IMR-90 (cell line): Measurements from ENCODE around the gene HPRT1. TPM values are rescaled to one million over a fixed set of nuclear protein-coding genes. Genes with fewer than 3 reads are reported as not detected.

Experiments used
- ATAC-seq: fragments of 200-7000 bp; cut with Tn5 transposase; 2 replicates; pipeline ENCODE4 v1.9.1; 2020; ENCODE audit warnings: low read depth, mild to moderate bottlenecking, moderate library complexity
- BruUV-seq: library from RNA; stranded (reverse); fragments of 400-500 nt; replicated peaks from 2 replicates; lab custom pipeline; 2021; lab: Mats Ljungman, UMichigan
- CTCF ChIA-PET: fragments of 300-600 bp; formaldehyde crosslinking; extraction: SDS; loops from one replicate; lab custom pipeline; 2021; ENCODE audit warnings: antibody characterized with exemption; lab: Yijun Ruan, JAX
- POLR2A ChIA-PET: fragments of 300-600 bp; sonication (Branson Sonifier 250); formaldehyde crosslinking; loops from one replicate; lab custom pipeline; 2022; ENCODE audit warnings: antibody characterized with exemption; ENCODE audit not compliant: unreplicated experiment; lab: Charles Lee
- DNase-seq: peaks from one replicate; pipeline ENCODE4 v3.0.0; 2013
- H2AFZ ChIP-seq: replicated peaks from 2 replicates; pipeline ENCODE3; 2013; ENCODE audit warnings: low read length, mild to moderate bottlenecking; ENCODE audit not compliant: poor library complexity
- H2AK5ac ChIP-seq: 2 replicates; pipeline ENCODE4 v1.6.1; 2013; ENCODE audit warnings: low read depth, low read length, inconsistent platforms
- H2AK9ac ChIP-seq: replicated peaks from 2 replicates; pipeline ENCODE3; 2013; ENCODE audit warnings: mild to moderate bottlenecking, low read depth, low read length, moderate library complexity; ENCODE audit not compliant: poor library complexity
- H2BK120ac ChIP-seq: 2 replicates; pipeline ENCODE4 v1.6.1; 2013; ENCODE audit warnings: low read depth, low read length, inconsistent platforms
- H2BK15ac ChIP-seq: 3 replicates; pipeline ENCODE4 v1.6.1; 2013; ENCODE audit warnings: low read depth, low read length, inconsistent platforms
- H2BK20ac ChIP-seq: 2 replicates; pipeline ENCODE4 v1.6.1; 2013; ENCODE audit warnings: low read depth, mild to moderate bottlenecking, inconsistent platforms, low read length, moderate library complexity
- H2BK5ac ChIP-seq: 2 replicates; pipeline ENCODE4 v1.6.1; 2013; ENCODE audit warnings: mild to moderate bottlenecking, low read depth, low read length, inconsistent platforms; ENCODE audit not compliant: poor library complexity, severe bottlenecking
- H3K14ac ChIP-seq: replicated peaks from 2 replicates; pipeline ENCODE4 v1.6.1; 2013; ENCODE audit warnings: low read depth, low read length, inconsistent platforms
- H3K18ac ChIP-seq: 2 replicates; pipeline ENCODE4 v1.6.1; 2013; ENCODE audit warnings: low read depth, low read length, control low read depth
- H3K23ac ChIP-seq: 2 replicates; pipeline ENCODE4 v1.6.1; 2013; ENCODE audit warnings: low read depth, low read length, inconsistent platforms
- H3K27ac ChIP-seq: 2 replicates; pipeline ENCODE4 v1.5.1; 2013; ENCODE audit warnings: mild to moderate bottlenecking, control low read depth, low read length; ENCODE audit not compliant: insufficient read depth
- H3K27me3 ChIP-seq: 2 replicates; pipeline ENCODE4 v1.6.1; 2013; ENCODE audit warnings: low read length; ENCODE audit not compliant: control insufficient read depth, insufficient read depth
- H3K36me3 ChIP-seq: 2 replicates; pipeline ENCODE4 v1.6.1; 2013; ENCODE audit warnings: low read length, mixed read lengths; ENCODE audit not compliant: control insufficient read depth, insufficient read depth
- H3K4ac ChIP-seq: 2 replicates; pipeline ENCODE4 v1.6.1; 2013; ENCODE audit warnings: low read depth, low read length, inconsistent platforms
- H3K4me1 ChIP-seq: 2 replicates; pipeline ENCODE4 v1.6.1; 2013; ENCODE audit warnings: low read length, mixed read lengths; ENCODE audit not compliant: control insufficient read depth, insufficient read depth
- H3K4me2 ChIP-seq: 2 replicates; pipeline ENCODE4 v1.6.1; 2013; ENCODE audit warnings: low read depth, mild to moderate bottlenecking, control low read depth, low read length, moderate library complexity
- H3K4me3 ChIP-seq: 2 replicates; pipeline ENCODE4 v1.5.1; 2013; ENCODE audit warnings: low read depth, mild to moderate bottlenecking, control low read depth, low read length, moderate library complexity; ENCODE audit not compliant: insufficient read depth
- H3K56ac ChIP-seq: 2 replicates; pipeline ENCODE4 v1.6.1; 2013; ENCODE audit warnings: low read length, inconsistent platforms; ENCODE audit not compliant: insufficient read depth; ENCODE audit errors: extremely low read depth
- H3K79me1 ChIP-seq, 2 experiments: 2 replicates each; pipeline ENCODE4 v1.6.1; 2013; ENCODE audit warnings: low read length in 2 of 2, inconsistent platforms in 1 of 2, low read depth in 1 of 2
- H3K9ac ChIP-seq: 2 replicates; pipeline ENCODE4 v1.6.1; 2013; ENCODE audit warnings: low read depth, low read length, control low read depth
- H3K9me1 ChIP-seq: 2 replicates; pipeline ENCODE4 v1.6.1; 2013; ENCODE audit warnings: low read length, inconsistent platforms; ENCODE audit not compliant: insufficient read depth
- H3K9me3 ChIP-seq: 2 replicates; pipeline ENCODE4 v1.6.1; 2013; ENCODE audit warnings: low read length; ENCODE audit not compliant: control insufficient read depth, insufficient read depth
- H4K20me1 ChIP-seq: 2 replicates; pipeline ENCODE4 v1.6.1; 2013; ENCODE audit warnings: low read length, inconsistent platforms; ENCODE audit not compliant: insufficient read depth
- H4K5ac ChIP-seq: 2 replicates; pipeline ENCODE4 v1.6.1; 2013; ENCODE audit warnings: mild to moderate bottlenecking, low read depth, low read length, control low read depth
- H4K8ac ChIP-seq, 2 experiments: 2 replicates each; pipeline ENCODE4 v1.6.1; 2013; ENCODE audit warnings: low read depth in 2 of 2, low read length in 2 of 2, control low read depth in 1 of 2, inconsistent platforms in 1 of 2
- H4K91ac ChIP-seq: 2 replicates; pipeline ENCODE4 v1.6.1; 2013; ENCODE audit warnings: low read depth, low read length, inconsistent platforms; ENCODE audit not compliant: insufficient read depth
- CEBPB ChIP-seq: IDR thresholded peaks from 2 replicates; pipeline ENCODE4 v1.6.1; 2012; ENCODE audit warnings: low read depth, low read length, improper control_type of control experiment
- CHD1 ChIP-seq: IDR thresholded peaks from 2 replicates; pipeline ENCODE4 v1.6.1; 2012; ENCODE audit warnings: low read depth, low read length, improper control_type of control experiment
- ELK1 ChIP-seq: fragments of 150-350 bp; IDR thresholded peaks from 2 replicates; pipeline ENCODE4 v1.6.1; 2016; ENCODE audit warnings: low read depth, mild to moderate bottlenecking, low read length, moderate library complexity, borderline replicate concordance
- FOS ChIP-seq: fragments of 150-350 bp; IDR thresholded peaks from 2 replicates; pipeline ENCODE4 v1.6.1; 2016; ENCODE audit warnings: low read depth, low read length
- MAZ ChIP-seq: IDR thresholded peaks from 2 replicates; pipeline ENCODE4 v1.6.1; 2012; ENCODE audit warnings: low read depth, mild to moderate bottlenecking, low read length, improper control_type of control experiment, moderate library complexity, borderline replicate concordance
- MXI1 ChIP-seq: IDR thresholded peaks from 2 replicates; pipeline ENCODE4 v1.6.1; 2012; ENCODE audit warnings: low read depth, mild to moderate bottlenecking, low read length, moderate library complexity, borderline replicate concordance
- NFE2L2 ChIP-seq: fragments of 150-350 bp; IDR thresholded peaks from 2 replicates; pipeline ENCODE4 v1.6.1; 2016; ENCODE audit warnings: low read depth, mild to moderate bottlenecking, low read length
- POLR2A ChIP-seq: IDR thresholded peaks from 2 replicates; pipeline ENCODE4 v1.6.1; 2012; ENCODE audit warnings: mild to moderate bottlenecking, low read depth, low read length
- RFX5 ChIP-seq: IDR thresholded peaks from 2 replicates; pipeline ENCODE4 v1.8.0; 2012; ENCODE audit warnings: low read depth, mild to moderate bottlenecking, low read length, moderate library complexity
- SMC3 ChIP-seq: fragments of 150-350 bp; IDR thresholded peaks from 2 replicates; pipeline ENCODE4 v1.6.1; 2016; ENCODE audit warnings: low read depth, mild to moderate bottlenecking, antibody characterized with exemption, low read length, moderate library complexity
- WGBS, 2 experiments: methylation state at CpG; one replicate each; pipeline versions ENCODE4 v1.1.5 to v1.1.7; 2013; ENCODE audit warnings: missing lambda C conversion rate in 2 of 2; ENCODE audit not compliant: insufficient read length in 1 of 2; ENCODE audit errors: extremely low coverage in 2 of 2; 5-methylcytosine and 5-hydroxymethylcytosine counted together
- dilution Hi-C: fragments of 300-500 bp; cut with HindIII; formaldehyde crosslinking; loops from one replicate; pipeline ENCODE4 v1.14.3; 2018; ENCODE audit warnings: low sequenced_read_pairs; ENCODE audit not compliant: unreplicated experiment
- in situ Hi-C: fragments of 300-500 bp; cut with MboI; formaldehyde crosslinking; loops from 3 replicates; pipeline ENCODE4 v1.14.3; 2019; ENCODE audit warnings: low sequenced_read_pairs, inconsistent platforms, mixed read lengths
- intact Hi-C: fragments of 100-400 bp; cut with micrococcal nuclease; formaldehyde crosslinking; loops from 2 replicates; pipeline ENCODE4 v1.10.0; 2022
- polyA plus RNA-seq, 3 experiments: library from polyadenylated mRNA; depleted of rRNA; stranded (reverse); fragments of >200 nt; gene quantifications; 2 replicates each; pipeline ENCODE4 v1.2.3, GENCODE V29; 2012; ENCODE audit warnings: low replicate concordance in 1 of 3
- total RNA-seq: library from RNA; depleted of rRNA; stranded (reverse); fragments of >200 nt; gene quantifications from 2 replicates; pipeline ENCODE4 v1.2.3, GENCODE V29; 2012

Gene HPRT1
- total and polyA plus RNA-seq, 2 of the 4 experiments (the other 2 are of a cell fraction): 7.0 to 30.3 TPM

GRCh38 chrX:134454506-134454905, 5.5 kb upstream of the HPRT1 start:
- Histone ChIP-seq H3K56ac (no peak overlapping the region), H3K79me1 (no peaks in the 10 kb centered on the region), H3K27ac (no peak overlapping the region), H3K4ac (no peak overlapping the region), H4K91ac (no peak overlapping the region), H3K27me3 (no peaks in the 10 kb centered on the region), H4K5ac (no peak overlapping the region), H3K36me3 (no peaks in the 10 kb centered on the region), H3K14ac (no peak overlapping the region), H3K4me2 (no peak overlapping the region), H3K9ac (no peak overlapping the region), H3K4me3 (no peak overlapping the region), H2AK9ac (no peak overlapping the region), H2AK5ac (no peak overlapping the region), H4K8ac (no peak overlapping the region), H4K20me1 (no peaks in the 10 kb centered on the region), H3K4me1 (no peaks in the 10 kb centered on the region; the same call in 1 of the 2 replicates), H3K23ac (no peak overlapping the region), H2BK15ac (no peak overlapping the region), H3K9me1 (no peaks in the 10 kb centered on the region), H2BK120ac (no peak overlapping the region), H2BK20ac (no peak overlapping the region), H3K18ac (no peak overlapping the region), H3K9me3 (no peaks in the 10 kb centered on the region), H2AFZ (no peak overlapping the region), H2BK5ac (no peak overlapping the region)
- in situ Hi-C loops: loop anchor here (25.0 kb wide), 1 partner anchor 558 kb away; the partner anchor contains the start of gene RTL8B
- intact Hi-C loops: no loop called here
- no CpG with 5 or more reads among the region's 7 CpGs for WGBS, 2 experiments
- ChIA-PET POLR2A (no interaction called here), CTCF (no interaction called here)
- ATAC-seq: no peak
- dilution Hi-C loops: no loop called here
- BruUV-seq: no TSS peak
- no peak for DNase-seq
- no peak for TF ChIP-seq MXI1
- no peak for TF ChIP-seq CEBPB
- TF ChIP-seq RFX5: no peak
- TF ChIP-seq NFE2L2: no peak
- TF ChIP-seq FOS: no peak
- no peak for TF ChIP-seq MAZ
- TF ChIP-seq POLR2A: no peak
- TF ChIP-seq CHD1: no peak
- TF ChIP-seq SMC3: no peak
- no peak for TF ChIP-seq ELK1
